CMK (cell line): ENCODE results near the gene GLB1L.
A peak's percentile ranks its signal among the peaks of the same experiment; 100 is the strongest.

Source experiments
- DNase-seq: peaks from one replicate; pipeline ENCODE4 v3.0.0-alpha.2; 2010; ENCODE audit warnings: low read depth

GLB1L gene

DNA sequence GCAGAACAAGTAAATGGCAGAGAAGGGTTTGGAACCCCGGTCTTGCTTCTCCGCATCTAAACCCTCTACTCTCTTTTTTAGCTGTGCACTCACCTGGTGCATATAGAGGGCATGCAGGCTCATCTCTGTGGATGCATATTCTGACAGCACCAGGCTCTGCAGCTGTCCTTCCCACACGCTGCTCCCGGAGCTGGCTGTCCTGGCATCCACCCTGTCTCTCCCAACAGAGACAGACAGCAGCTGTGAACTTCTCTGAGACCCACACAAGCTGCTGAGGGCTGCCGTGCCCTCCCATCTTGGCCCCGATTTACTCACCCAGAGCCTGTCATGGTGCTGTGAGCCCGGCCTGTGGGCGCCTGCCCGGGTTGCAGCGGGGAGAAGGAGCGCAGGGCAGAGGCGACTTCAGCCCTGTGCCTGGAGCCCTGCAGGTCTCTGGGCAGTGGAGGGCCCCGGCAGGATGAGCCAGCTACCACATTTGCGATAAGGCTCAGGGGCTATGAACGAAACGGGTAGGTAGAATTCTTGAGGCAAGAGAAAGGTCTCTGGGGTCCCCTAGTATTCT is 23.2 kb downstream of the GLB1L start:
- no peak for DNase-seq

DNA sequence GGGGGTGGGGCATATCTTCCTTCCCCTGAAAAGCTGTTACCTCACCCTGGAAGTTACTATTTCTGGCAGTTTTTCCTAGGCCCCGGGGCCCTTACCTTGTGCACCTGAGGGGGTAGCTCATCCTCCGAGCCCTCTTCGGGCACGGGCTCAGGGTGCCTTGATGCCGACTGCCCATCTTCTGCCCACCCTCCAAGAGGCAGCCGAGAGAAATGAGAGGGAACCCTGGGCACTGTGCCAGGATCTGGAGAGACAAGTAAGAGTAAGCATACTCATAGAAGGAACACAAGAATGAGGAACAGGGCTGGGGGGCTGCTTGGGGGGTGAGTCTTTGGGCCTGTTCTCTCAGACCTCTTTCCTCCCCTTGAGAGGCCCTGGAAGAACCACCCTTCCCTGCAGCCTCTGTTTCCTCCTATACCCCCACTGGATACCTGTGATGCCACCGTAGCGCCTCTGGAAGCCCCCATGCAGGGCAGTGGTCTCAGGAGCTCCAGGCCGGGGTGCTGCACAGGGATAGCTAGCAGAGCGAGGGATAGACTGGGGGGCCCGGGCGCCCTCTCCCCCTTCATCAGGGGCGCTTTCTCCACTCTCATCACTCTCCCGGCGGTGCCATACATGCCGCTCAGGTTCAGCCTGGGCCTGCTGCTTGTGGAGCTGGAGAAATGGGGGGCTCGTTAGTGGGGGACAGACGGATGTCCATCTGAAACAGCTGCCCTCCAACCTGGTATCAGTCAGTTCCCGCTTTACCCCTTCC is 24.4 kb downstream of the GLB1L start:
- no peak for DNase-seq

DNA sequence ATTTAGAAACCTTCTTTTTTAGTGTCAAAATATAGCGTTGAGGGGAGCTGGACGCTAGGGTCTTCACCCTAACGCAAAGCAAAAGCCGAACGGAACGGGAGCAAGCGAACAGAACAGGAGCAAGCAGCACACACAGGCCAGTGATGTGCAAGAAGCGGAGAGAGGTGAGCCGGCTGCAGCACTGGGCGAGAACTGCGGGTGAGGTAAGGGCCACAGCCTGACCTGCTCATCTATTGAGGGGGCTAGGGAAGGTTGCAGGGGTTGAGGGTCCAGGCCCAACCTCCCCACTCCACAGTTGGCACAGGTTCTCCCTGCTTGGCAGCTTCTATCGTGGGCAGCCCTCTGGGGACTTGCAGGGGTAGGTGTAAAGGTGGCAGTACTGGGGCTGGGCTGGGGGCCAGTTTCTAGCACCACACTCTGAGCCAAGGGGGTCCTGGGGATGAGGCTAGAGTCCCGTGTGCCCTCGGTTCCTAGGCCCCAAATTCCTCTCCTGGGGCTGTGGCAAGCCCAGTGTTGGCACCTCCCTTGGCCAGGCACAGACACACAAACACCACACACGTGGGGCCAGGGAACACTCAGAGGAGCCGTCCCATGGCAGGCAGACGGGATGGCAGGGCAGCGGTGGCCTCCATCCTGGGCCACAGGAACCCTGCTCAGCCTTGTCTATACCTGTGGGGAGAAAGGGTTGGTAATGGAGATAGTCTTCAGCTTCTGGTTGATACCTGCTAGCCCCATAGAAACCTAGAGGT is 25.3 kb downstream of the GLB1L start:
- DNase-seq, result no peak

DNA sequence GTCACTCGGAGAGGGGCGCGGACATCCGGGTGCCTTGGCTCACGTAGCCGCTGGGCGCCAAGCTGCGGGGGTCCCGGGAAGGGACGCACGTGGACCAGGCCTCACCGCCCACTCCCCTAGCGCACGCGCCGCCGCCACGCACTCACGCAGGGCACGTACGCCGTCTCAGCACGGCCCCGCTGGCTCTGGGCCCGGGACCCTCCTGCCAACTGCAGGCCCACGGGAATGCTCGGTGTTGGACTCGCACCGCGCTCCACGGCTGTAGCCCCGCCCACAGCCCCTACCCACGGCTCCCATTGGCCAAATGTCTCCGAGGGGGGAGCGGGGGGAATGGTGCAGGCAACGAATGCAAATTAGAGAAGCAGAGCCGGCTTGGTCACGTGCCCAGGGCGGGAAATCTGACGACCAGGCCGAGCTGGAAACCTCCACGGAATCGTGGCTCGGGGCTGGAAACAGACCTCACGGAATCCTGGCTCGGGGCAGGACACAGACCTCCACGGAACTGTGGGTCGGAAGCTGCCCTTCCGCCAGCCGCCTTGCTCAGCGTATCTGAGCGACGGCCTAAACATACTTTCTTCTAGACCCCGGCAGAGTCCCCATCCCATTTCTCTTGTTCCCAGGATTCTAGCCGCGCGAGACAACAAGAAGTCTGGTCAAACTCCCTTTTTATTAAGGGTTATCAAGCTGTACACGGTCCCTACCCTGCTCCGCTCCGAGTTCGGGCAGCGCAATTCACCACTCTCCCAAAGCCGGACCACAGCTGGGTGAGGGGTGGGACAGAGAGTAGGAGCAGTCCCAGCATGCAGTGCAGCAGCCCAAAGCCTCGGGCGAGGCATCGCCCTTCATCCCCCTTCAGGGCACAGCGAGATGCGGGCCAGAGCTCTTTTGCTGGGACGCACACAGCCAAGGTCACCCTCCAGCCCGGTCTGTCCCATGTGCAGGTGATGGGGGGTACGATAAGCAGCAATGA is 26.2 kb downstream of the GLB1L start, which contains the start of gene ABCB6:
TSS of gene ABCB6 (minus strand) at position 227 of the 970 bp plus-strand sequence. CDS start 285 bp downstream, outside the sequence.
- DNase-seq, result peak; percentile 77

DNA sequence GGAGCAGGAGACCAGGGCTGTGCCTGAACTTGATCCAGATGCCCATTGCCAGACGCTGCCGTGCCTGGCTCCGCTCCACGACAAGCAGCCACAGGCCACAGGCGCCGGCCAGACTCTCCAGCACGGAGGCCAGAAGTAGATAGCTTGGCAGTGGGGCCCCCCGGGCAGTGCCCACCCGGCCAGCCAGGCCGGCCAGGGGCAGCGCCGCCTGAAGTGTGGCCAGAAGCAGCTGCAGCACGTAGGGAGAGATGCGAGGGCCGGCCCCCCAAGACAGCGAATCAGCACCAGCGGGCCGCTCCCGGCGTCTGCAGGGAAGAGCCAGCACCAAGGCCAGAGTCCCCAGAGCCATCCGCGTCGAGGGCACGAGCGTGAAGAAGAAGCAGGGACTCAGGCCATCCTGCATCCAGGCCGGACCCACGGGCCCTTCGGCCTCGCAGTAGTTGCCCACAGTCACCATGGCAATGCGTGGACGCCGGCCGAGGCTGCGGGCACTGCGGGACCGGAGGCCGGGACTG is 27.0 kb downstream of the GLB1L start:
- no peak for DNase-seq

DNA sequence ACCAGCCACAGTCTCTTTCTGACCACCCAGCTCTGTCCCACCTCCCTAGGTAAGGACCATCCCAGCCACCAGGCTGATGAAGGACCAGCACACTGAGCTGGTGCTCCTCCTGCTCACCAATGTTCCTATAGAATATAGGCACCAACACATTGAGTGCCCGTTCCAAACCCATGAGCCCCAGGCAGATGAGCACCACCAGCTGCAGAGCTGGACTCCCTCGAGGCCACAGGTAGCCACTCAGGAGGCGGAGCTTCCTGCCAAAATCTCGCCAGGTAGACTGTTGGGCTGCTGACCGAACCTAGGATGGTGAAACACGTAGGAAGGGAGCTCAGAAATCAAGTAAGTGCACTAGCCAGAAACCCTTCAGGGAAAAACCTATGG is 28.7 kb downstream of the GLB1L start:
- DNase-seq, result no peak

DNA sequence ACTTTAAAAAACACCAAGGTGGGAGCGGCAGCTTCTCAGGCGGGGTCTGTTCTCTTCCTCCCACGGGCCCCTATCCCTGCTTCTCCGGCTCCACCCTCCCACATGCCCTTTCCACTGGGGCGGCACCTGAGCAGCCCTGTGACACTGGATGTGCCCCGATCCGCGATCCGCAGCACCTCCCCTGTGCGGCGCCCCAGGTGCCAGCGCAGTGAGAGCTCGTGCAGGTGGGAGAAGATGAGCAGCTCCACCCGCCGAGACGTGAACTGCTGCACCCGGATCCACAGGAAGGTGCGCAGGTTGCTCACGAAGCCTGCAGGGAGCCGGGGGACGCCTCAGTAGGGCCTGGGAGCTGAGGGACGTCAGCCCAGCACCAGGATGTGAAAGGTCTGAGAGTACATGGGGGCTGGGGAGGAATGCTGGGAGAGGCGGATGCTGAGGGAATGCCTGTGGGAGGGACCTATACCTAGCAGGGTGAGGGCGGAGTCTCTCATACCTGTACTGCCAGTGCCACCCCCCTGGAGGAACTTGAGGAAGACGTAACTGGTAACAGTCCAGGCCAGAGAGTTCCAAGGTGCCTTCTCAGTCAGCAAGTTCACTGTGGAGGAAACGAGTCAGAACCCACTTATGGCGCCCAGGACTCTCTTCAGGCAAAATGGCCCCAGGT is 29.2 kb downstream of the GLB1L start:
- no peak for DNase-seq

DNA sequence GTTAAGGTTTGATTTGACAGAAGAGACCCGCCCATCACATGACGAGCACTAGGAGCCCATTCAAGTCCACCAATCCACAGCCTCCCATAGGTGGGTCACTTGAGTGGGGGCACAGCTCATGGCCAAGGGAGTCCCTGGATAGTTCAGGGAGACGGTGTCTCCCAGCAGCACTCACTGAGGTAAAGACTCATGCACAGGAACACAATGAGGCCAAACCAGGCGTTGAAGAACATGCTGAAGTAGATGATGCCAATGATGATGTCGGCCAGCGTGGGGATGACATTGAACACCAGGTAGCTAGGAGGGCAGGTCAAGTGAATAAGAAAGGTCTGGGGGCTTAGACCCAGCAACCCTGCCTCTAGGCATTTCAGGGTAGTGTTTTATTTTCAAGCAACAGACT is 30.5 kb downstream of the GLB1L start:
- no peak for DNase-seq

DNA sequence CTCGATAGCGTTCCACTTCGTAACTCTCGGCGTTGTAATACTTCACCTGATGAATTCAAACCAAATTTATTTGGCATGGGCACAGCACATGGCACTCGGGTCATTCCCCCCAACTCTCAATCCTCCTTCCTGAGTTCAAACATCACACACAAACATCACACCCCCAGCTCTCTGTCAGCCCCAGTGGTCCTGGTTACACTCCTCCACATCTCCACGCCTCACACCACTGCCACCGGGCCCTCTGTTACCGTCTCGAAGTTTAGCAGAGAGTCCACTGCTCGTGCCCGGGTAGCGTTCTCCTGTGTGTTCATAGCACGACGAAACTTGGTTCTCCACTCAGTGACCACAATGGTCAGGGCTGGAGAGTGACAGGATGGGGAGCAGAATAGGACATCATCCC is 31.1 kb downstream of the GLB1L start:
- no peak for DNase-seq

DNA sequence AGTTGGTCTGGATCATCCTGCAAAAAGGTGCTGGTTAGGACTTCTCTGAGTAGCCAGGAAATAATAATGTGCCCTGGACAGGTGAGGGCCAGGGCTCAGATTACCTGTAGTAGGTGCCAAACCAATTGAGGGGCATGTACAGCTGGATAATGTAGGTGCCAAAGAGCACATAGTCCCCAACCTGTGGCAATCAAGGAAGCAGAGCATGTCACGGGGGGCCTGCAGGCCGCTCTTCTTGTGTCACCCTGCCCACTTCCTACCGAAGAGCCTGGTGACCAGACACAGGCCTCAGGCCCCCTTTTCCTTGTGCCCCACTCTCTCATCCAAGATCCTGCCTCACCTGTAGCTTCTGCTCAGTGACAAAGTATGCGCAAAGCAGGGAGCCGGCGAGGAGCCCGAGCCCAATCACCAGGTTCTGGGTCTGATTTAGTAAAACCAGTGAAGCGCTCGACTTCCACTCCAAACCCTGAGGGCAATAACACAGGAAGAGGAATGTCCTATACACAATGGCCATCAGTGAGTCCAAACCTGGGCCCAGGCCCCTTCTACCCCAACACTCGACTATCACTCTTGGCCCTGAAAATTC is 31.7 kb downstream of the GLB1L start:
- DNase-seq, result no peak

DNA sequence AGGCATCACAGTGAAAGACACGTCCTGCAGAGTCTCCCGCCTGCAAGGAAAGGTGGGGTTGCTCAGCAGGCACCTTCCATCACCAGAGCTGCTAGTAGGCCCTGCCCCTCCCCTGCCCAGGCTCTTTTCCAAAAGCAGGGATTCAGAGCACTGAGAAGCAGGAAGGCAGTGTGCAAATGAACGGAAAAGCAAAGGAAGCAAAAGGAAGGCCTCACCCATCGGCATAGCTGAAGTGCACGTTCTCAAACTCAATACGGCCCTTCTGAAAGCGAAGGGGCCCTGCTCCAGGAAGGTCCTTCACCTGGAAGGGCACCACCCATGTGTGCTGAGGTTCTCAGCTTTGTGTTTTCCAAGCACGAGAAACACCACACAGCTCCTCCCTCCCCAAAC is 32.2 kb downstream of the GLB1L start:
- DNase-seq, result no peak

DNA sequence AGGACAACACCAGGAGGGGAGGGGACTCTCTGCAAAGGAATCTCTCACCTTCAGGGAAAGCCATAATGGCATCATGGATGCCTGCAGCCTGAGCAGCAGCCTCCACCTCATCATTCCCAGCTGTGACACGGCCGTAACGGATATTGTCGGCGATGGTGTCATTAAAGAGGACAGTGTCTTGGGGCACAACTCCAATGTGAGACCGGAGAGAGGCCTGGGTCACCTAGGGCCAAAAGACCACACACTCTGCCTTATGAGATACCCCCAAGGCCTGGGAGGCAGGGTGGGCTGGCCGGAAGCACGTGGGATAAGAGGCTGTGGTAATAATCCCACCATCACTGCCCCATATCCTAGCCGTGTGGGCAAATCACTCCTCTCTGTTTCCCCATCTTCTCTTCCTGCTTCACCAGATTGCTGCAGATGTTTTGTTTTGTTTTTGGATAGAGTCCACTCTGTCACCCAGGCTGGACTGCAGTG is 34.3 kb downstream of the GLB1L start:
- DNase-seq, result no peak

DNA sequence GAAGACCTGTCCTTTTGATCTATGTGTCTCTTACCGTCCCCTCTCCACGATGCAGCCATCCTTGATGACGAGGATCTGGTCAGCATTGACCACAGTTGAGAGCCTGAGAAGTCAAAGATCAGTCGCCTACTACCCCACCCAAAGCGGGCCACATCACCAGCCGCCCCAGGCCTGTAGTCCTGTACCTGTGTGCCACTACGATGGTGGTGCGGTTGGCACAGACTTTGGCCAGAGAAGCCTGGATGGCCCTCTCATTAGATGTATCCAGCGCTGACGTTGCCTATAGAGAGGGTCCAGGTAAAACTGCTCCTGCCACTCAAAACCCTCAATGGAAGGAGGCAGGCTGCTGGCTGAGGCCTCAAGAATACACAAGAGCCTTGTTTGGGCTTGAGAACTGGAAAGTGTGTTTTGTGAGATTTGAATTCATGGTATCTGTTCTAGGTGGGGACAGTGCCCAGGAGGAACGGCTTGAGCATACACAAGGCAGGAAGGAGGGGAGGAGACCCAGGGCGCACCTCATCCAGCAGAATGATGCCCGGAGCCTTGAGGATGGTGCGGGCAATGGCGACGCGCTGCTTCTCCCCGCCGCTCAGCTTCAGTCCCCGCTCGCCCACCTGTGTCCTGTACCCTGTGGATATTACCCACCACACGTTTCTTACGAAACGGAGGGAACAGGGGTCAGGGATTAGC is 34.9 kb downstream of the GLB1L start:
- DNase-seq, result no peak

DNA sequence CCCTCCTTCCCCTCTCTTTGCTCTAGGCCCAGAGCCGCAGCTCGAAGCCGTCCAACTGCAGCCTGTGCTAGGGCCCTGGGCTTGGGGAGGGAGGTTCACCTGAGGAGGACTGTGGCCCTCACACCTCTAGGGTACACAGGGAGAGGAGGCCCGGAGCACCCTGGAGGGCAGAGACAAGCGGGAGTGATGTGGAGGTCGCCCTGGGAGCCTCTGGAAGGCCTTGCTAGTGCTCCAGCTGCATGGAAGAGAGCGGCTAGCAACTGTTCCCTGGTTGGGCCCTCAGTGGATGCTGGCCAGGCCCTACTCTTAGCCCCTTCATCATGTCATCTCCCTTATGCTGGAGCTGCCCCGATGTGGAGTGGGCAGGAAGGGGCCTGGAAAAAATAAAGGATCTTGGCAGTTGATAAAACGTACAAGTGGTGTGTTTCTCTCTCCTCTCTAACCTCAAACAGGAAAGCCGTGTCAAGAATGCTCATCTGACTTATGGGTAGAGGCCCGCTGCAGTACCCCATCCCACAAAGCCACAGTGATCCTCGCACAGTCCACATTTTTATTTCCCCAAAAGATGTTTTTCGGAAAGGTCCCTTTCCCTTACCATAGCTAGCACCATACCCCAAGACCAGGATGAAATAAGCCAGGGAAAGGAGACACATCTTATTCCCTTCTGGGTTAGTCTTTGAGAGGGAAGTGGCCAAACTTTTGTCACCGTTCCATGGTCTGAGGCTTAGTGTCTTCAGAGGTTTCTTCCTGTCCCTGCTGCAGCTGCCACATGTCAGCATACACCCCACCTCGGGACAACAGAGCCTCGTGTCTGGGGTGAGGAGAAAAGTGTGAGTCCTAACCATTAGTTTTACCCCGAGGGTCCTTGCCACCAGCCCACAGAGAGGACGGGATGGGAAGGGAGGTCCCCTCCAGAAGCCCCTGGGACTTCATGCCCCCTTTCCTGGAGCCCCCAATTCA is 35.7 kb downstream of the GLB1L start:
- no peak for DNase-seq

DNA sequence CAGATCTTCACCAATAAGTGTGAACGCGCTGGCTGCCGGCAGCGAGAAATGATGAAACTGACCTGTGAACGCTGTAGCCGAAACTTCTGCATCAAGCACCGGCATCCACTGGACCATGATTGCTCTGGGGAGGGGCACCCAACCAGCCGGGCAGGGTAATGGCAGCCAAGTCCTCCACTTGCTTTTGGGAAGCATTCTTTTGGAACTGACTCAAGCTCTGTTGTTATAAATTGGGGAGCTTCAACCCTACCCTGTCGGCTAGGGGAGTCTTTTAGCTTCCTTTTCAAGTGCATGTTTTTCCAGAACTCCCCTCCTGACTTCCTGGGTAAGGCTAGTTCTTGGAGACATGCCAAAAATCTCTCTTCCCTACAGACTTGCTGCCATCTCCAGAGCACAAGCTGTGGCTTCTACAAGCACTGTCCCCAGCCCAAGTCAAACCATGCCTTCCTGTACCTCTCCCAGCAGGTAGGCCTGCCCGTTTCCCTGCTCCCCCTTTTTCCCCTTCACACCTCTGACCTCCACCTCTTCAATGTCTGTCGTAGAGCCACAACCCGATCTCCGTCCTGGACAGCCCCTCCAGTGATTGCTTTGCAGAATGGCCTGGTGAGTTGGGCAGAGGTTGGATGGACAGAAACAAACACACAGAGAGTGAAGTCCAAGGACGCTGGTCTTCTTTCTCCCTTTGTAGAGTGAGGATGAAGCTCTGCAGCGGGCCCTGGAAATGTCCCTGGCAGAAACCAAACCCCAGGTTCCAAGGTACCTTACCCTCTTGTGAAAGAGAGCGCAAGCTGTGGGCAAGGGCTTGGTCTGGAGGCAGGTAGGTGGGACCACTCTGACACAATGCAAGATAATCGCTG is 37.1 kb downstream of the GLB1L start:
- DNase-seq, result no peak

DNA sequence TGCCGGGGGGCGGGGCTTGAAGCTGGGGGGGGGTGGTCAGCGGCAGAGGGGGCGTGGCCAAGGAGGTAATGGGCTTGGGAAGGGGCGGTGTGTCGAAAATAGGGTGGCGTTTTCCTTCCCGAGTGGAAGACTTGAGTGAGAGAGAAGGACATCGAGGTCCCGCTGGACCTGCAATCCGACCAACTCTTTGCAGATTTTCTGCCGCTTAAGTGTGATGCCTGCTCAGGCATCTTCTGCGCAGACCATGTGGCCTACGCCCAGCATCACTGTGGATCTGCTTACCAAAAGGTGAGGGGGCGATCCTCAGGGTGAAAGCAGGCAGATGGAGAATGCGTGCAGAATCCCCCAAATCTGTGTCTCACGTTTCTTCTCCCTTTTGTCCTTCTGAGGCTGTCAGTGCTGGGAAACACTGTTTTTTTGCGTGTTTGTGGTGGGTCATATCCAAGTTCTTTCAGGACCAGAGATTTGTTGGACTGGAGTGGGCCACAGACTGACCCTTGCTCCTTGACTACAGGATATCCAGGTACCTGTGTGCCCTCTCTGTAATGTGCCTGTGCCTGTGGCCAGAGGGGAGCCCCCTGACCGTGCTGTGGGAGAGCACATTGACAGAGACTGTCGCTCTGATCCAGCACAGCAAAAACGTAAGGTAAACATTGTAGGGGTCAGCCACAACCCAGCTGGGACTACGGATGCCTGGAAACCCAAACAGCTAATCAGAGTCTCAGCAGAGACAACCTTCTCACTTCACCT is 37.9 kb downstream of the GLB1L start:
- no peak for DNase-seq
